Measurements from ENCODE around the gene PLBD2.

The PLBD2 gene

DNA sequence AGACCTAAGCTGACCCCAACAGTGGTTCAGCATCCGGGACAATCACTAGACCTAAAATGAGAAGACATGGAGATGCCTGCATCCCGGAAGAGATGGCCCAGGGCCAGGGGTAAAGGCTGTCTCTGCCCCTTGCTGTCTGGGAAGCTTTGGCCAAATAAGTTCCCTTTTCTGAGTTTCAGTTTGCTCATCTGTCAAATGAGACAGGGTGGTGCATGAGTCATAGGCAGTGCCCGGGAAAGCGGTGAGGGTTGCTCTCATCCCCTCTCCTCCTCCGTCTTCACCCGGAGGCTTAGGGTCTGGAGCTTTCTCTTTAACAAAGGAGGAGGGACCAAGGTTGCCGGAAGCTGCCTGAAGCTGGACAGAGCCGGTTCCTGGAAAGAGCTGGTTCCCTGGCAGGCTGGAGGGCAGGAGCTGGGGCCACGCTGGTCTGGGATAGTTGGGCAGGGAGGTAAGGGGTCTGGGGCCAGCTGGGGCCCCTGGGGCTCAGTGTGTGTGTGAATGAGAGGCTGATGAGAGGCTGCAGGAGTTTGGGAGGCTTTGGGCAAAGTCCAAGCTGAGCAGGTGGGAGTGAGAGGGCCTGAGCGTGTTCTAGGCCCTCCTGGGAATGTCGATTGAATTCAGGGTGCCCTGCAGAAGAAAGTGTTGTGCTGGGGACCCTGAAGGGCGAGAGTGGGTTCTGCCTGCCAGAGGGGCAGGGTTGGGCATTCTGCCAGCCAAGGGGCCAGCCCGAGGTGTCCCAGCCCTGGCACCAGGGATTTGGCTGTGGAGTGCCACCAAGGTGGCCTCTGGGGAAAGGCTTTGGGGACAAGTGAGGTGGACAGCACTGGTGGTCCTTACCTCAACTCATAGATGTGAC is 63.9 kb downstream of the PLBD2 start, which contains the start of gene SDSL:
Gene SDSL (plus strand): TSS at position 351 of the 856 bp plus-strand sequence. CDS start 5,603 bp downstream, outside the sequence.
- peak; percentile 67 to 81 for DNase-seq

DNA sequence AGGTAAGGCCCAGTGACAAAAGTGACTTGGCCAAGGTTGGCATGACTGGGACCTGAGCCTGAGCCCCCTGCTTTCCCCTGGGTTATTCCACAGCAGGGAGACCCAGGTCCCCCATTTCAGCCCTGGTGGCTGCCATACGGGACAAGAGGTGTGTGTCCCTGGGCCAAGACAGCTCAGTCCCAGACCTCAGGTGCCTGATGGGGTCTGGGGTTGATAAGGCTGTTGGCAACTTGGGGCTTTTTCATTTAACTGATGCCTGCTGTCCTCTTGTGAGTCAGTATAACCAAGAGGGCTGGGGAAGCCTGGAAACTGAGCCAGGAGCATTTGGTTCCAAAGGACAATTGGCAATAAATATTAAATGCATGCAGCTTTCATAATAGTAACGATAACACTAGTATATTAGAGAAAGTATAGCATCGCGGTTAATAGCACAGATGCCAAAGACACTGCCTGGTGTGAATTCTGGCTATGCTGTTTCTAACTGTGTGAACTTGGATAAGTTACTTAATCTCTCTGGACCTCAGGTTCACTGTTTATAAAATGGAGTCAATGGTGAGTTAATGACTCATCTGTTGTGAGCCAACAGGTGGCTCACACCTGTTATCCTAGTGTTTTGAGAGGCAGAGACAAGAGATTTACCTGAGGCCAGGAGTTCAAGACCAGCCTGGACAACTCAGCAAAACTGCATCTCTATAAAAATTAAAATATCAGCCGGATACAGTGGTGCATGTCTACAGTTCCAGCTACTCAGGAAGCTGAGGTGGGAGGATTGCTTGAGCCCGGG is 64.7 kb downstream of the PLBD2 start:
- DNase-seq = no peak

DNA sequence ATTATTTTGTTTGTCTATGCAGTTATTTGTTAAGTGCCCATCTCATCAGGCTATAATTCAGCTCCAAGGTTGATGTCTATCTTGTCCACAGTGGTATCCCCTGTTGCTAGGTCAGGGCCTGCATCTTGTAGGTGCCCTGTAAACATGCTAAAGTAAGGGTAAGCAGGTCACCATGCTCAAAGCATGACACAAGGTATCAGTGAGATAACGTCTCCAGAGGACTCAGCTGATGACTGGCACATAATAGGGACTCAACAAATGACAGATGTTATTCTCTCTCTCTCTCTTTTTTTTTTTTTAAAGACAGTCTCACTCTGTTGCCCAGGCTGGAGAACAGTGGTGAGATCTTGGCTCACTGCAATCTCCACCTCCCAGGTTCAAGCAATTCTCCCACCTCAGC is 66.1 kb downstream of the PLBD2 start:
- no peak for DNase-seq

DNA sequence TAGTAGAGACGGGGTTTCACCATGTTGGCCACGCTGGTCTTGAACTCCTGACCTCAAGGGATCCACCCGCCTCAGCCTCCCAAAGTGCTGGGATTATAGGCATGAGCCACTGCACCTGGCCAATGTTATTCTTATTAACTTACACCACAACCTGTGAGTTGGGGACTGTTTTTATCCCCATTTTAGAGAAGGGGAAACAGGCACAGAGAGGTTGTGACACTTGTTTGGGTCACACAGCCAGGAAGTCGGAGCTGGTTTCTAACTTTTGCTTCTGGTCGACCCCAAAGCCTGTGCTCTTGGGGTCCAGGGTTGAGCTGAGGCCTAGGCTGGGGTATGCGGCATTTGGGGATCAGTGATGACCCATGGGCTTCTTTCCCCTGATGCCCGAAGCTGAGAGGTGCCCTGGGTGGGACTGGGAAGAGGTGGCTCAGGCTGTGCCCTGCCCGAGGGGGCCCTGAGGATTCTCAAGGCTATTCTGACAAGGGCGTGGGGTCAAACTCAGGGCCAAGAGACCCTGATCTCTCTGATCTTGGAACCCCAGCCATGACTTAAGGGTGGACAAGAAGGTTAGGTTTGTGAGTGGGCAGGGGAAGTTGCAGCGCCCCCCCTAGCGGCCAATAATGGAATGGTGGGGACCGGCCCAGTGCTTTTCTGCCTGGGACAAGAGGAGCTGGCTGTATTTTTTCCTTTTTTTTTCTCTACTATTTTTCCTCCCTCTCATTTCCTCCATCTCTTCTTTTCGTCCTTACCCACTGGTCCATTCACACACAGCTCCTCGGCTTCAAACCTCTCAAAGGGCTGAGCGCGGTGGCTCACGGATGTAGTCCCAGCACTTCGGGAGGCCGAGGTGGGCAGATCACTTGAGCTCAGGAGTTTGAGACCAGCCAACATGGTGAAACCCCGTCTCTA is 66.8 kb downstream of the PLBD2 start:
- no peak for DNase-seq

DNA sequence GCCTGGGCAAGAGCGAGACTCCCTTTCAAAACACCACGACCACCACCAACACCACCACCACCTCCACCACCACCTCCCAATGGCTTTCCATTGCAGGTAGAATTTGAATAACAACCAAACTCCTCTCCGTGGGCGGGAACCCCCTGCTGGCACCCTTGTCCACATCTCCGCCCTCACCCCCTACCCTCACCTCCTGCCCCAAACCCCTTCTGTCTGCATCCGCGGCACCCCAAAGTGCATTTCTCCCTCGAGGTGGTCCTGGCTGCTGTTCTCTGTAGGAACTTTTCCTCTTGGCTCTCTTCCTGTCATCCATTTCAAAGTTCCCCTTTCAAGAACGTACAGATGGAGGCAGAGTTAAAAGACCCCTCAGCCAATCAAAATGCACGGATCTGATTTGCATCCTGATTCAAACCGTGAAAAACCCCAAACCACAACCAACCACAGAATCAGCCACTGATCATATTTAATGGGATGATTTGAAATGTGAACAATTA is 67.6 kb downstream of the PLBD2 start:
- DNase-seq = no peak

DNA sequence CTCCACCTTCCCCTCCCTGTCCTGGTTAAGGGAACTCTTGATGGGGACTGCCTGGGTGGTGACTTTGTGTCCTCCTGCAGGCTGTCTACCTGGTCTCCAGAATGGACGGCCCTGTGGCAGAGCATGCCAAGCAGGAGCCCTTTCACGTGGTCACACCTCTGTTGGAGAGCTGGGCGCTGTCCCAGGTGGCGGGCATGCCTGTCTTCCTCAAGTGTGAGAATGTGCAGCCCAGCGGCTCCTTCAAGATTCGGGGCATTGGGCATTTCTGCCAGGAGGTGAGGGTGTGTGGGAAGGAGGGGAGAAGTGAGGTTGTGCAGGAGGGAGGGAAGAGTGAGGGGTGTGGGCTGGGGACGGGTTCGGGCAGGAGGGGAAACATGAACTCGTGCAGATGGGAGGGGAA is 69.5 kb downstream of the PLBD2 start:
- DNase-seq = no peak

DNA sequence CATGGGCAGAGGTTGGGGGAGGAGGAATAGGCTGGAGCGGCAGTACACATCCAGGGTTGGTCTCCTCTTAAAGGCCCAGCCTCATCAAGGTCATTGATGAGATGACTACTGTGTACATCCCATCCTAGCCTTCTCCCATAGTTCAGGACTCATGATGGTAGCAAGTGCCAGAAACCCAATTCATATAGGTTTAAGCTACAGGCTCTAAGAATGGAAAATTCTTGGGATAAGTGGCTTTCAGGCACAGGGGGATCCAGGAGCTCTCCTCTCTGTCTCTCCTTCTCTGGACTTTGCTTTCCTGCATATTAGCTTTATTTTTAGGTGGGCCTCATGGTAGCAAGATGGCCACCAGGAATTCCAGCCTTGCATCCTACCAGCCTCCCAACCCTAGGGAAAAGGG is 70.1 kb downstream of the PLBD2 start:
- no peak for DNase-seq

DNA sequence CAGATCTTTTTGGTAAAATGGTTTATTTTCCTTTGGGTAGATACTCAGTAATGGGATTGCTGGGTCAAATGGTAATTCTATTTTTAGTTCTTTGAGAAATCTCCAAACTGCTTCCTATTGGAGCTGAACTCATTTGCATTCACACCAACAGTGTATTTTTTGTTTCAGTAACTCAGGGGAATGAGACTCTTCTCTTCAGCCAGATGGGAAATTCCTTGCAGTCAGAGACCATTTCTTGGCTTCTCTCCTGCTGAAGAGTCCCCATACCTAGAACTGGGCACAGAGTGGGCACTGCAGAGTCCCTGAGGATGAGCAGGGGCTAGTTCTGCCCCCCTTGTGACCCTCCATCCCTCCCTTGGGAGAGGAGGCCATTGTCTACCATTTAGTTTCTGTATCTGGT is 74.6 kb downstream of the PLBD2 start:
- DNase-seq = no peak

DNA sequence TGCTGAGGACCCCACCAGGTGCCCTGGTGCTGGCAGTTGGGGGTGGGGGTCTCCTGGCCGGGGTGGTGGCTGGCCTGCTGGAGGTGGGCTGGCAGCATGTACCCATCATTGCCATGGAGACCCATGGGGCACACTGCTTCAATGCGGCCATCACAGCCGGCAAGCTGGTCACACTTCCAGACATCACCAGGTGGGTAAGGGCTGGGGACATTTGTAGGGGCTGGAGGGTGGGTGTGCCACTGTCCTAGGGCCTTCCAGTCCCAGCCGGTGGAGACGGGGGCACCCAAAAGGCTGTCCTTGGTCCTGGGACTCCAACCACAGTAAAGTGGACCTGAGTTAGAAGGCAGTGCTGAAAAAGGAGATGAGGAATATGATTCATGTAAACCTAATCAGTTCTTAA is 77.0 kb downstream of the PLBD2 start:
- no peak for DNase-seq

DNA sequence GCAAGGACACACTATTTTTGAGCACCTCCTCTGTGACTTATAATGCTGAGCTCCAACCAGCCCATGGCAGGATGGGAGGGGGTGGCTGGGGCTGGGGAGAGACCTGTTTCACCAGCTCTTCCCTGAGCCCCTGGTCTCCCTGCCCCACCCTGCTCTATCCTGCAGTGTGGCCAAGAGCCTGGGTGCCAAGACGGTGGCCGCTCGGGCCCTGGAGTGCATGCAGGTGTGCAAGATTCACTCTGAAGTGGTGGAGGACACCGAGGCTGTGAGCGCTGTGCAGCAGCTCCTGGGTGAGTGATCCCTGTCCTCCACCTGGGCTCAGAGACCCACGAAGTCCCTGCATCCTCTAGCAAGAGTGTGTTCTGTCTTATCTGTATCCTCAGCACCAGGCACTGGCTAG is 78.2 kb downstream of the PLBD2 start:
- no peak for DNase-seq

DNA sequence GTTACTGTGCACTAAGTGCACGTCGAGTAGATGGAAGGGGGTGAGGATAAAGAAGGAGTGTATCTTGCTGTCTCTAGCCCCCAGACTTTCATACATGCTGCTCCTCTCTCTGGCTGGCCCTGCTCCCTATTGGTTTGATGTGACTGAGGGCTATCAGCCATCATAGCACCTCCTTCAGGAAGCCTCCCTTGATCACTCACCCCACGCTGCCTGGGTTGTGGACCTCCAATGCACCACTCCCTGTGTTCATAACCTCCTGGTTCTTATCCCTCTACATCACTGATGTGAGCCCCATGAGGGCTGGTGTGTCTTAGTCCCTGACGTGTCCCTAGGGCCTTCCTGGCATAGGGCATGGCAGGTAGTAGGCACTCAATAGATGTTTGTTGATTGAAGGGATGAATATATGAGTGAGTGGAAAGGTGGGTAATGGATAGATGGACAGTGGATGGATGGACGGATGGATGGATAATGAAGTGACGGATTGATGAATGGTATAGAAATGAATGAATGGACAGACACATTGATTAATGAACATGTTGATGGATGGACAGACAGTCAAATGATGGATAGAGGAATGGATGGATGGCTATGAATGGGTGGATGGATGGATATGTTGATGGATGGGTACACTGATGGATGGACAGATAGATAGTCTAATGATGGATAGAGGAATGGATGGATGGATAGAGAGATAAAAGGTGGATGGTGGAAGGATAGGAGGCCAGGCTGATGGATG is 78.8 kb downstream of the PLBD2 start:
- no peak for DNase-seq

DNA sequence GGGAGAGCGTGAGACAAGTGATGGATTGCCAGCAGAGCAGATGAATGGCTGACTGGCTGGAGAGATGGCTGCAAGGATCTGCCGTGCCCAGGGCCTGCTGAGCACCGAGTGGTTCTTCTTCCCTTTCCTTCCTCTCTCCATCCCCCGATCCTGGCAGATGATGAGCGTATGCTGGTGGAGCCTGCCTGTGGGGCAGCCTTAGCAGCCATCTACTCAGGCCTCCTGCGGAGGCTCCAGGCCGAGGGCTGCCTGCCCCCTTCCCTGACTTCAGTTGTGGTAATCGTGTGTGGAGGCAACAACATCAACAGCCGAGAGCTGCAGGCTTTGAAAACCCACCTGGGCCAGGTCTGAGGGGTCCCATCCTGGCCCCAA is 79.3 kb downstream of the PLBD2 start:
- DNase-seq = no peak

DNA sequence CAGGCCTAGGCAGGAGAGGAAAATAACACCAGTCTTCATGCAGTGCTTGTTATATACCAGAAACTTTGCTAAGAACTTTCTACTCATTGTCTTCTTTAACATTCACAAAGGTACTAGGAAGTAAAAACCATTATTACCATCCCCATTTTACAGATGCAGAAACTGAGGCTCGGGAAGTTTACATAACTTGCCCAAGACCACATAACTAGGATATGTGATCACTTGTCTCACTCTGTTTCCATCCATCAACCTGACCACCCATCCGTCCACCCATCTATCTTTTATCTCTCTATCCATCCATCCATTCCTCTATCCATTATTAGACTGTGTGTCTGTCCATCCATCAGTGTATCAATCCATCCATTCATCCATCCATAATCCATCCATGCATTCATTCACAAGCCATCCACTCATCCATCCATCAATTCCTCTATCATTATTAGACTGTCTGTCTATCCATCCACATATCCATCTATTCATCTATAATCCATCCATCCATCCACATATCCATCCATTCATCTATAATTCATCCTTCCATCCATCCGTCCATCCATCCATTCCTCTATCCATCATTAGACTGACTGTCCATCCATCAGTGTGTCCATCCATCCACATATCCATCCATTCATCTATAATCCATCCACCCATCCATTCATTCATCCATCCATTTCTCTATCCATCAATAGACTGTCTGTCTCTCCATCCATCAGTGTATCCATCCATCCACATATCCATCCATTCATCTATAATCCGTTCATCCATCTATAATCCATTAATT is 80.3 kb downstream of the PLBD2 start:
- DNase-seq = no peak

DNA sequence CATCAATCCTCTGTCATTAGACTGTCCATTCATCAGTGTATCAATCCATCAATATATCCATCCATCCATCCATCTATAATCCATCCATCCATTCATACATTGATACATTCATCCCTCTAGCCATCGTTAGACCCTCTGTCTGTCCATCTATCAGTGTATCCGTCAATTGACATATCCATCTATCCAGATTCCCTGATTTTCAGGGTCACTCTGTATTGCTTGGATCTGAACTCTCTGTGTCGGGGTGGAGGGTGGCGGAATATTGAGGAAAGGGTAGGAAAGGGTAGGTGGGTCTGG is 80.9 kb downstream of the PLBD2 start:
- no peak for DNase-seq

DNA sequence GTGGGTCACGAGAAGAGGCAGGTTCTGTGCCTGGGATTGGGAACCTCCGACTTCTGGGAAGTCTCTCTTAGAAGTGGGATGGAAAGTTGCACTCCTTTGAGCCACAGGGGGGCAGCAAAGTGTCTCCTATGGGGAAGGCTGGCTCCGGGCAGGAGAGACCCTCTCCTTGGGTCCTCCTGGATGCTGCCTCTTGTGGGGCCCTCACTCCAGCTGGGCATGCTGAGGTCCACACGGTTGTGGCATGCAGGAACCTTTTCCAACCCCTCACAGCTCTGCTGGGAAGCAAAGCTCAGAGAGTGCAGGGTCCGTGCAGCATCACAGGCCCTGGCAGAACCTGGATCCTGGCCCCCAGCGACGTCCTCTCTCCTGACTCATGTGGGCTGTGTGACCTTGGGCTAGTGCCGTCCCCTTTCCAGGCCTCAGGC is 81.2 kb downstream of the PLBD2 start:
- peak; percentile 61 to 73 for DNase-seq

DNA sequence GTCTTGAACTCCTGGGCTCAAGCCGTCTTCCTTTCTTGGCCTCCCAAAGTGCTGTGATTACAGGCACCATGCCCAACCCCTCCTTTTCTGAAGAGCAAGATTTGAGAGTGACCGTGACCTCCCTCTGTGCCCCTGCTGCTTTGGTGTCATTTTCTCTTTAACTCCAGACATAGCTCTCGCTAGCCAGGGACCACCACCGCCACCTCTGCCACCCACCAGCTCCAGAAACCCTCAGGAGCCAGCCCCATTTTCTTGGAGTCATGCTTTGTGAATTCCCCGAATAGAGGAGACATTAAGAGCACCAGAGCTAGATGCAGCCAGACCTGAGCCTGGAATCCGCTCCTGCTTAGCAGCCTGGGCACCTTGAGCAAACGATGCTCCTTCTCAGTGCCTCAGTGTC is 81.9 kb downstream of the PLBD2 start:
- no peak for DNase-seq

Measured in SHP77 (cell line).